PC-3 (cell line): Measurements from ENCODE around the gene PPP1R27. TPM values are rescaled to one million over a fixed set of nuclear protein-coding genes. Genes with fewer than 3 reads are reported as not detected.

Source experiments
- ATAC-seq: fragments of 200-7000 bp; cut with Tn5 transposase; 2 replicates; pipeline ENCODE4 v1.9.1; 2020; ENCODE audit warnings: mild to moderate bottlenecking, moderate library complexity
- BruUV-seq: library from RNA; stranded (reverse); fragments of 400-500 nt; replicated peaks from 2 replicates; lab custom pipeline; 2021; lab: Mats Ljungman, UMichigan
- CTCF ChIA-PET: fragments of 300-600 bp; sonication (Branson Sonifier 250); formaldehyde crosslinking; loops from one replicate; lab custom pipeline; 2022; ENCODE audit warnings: antibody characterized with exemption; lab: Charles Lee
- POLR2A ChIA-PET: fragments of 300-600 bp; sonication (Branson Sonifier 250); formaldehyde crosslinking; loops from one replicate; lab custom pipeline; 2022; ENCODE audit warnings: antibody characterized with exemption; ENCODE audit not compliant: unreplicated experiment; lab: Charles Lee
- DNase-seq: peaks from one replicate; pipeline ENCODE4 v3.0.0-alpha.2; 2015
- H2AFZ ChIP-seq: fragments of 300-600 bp; sonication (generic); 2 replicates; pipeline ENCODE4 v1.6.0; 2016; ENCODE audit warnings: antibody characterized with exemption, low read length
- H3F3A ChIP-seq: fragments of 300-600 bp; sonication (generic); one replicate; pipeline ENCODE4 v1.6.0; 2017; ENCODE audit warnings: antibody characterized with exemption, low read length, control low read depth, mild to moderate bottlenecking; ENCODE audit not compliant: unreplicated experiment
- H3K27ac ChIP-seq: fragments of 300-600 bp; sonication (generic); 2 replicates; pipeline ENCODE4 v1.5.1; 2016; ENCODE audit warnings: mild to moderate bottlenecking, low read length
- H3K27me3 ChIP-seq: fragments of 300-600 bp; sonication (generic); 2 replicates; pipeline ENCODE4 v1.6.1; 2016; ENCODE audit warnings: low read length, mixed read lengths
- H3K36me3 ChIP-seq: fragments of 300-600 bp; sonication (generic); 2 replicates; pipeline ENCODE4 v1.6.1; 2016; ENCODE audit warnings: low read depth, mixed run types, low read length, mixed read lengths
- H3K4me1 ChIP-seq: fragments of 300-600 bp; sonication (generic); 2 replicates; pipeline ENCODE4 v1.5.1; 2016; ENCODE audit warnings: low read length; ENCODE audit not compliant: insufficient read depth
- H3K4me2 ChIP-seq: fragments of 300-600 bp; sonication (generic); 2 replicates; pipeline ENCODE4 v1.6.0; 2016; ENCODE audit warnings: low read length
- H3K4me3 ChIP-seq: fragments of 300-600 bp; sonication (generic); 2 replicates; pipeline ENCODE4 v1.5.1; 2016; ENCODE audit warnings: mild to moderate bottlenecking, low read length, mixed read lengths
- H3K79me2 ChIP-seq: fragments of 300-600 bp; sonication (generic); 2 replicates; pipeline ENCODE4 v1.6.1; 2017; ENCODE audit warnings: low read length, mixed read lengths
- H3K9ac ChIP-seq: fragments of 300-600 bp; sonication (generic); 2 replicates; pipeline ENCODE4 v1.6.0; 2016; ENCODE audit warnings: mild to moderate bottlenecking, low read length
- H3K9me2 ChIP-seq: fragments of 300-600 bp; sonication (generic); replicated peaks from 2 replicates; pipeline ENCODE4 v1.6.1; 2016; ENCODE audit warnings: mixed run types, low read length, mixed read lengths
- H3K9me3 ChIP-seq: fragments of 300-600 bp; sonication (generic); 2 replicates; pipeline ENCODE4 v1.6.1; 2016; ENCODE audit warnings: low read length, mixed read lengths
- H4K20me1 ChIP-seq: fragments of 300-600 bp; sonication (generic); 2 replicates; pipeline ENCODE4 v1.6.1; 2016; ENCODE audit warnings: low read length, mixed read lengths
- EZH2 ChIP-seq: fragments of 300-600 bp; sonication (generic); IDR thresholded peaks from one replicate; pipeline ENCODE4 v1.6.1; 2017; ENCODE audit warnings: antibody characterized with exemption, mild to moderate bottlenecking, low read length; ENCODE audit not compliant: unreplicated experiment
- EZH2phosphoT487 ChIP-seq: fragments of 300-600 bp; sonication (generic); IDR thresholded peaks from 2 replicates; pipeline ENCODE4 v1.6.1; 2018; ENCODE audit warnings: mild to moderate bottlenecking, antibody characterized with exemption, low read length, borderline replicate concordance
- intact Hi-C: fragments of 100-400 bp; cut with micrococcal nuclease; formaldehyde crosslinking; loops from 2 replicates; pipeline ENCODE4 v1.9.0; 2023
- total RNA-seq: library from RNA; depleted of rRNA; stranded (reverse); fragments of >200 nt; gene quantifications from 2 replicates; pipeline ENCODE4 v1.2.3, GENCODE V29; 2014
- TF ChIP-seq, protein P1 (sequence below): fragments of 300-600 bp; sonication (generic); conservative IDR thresholded peaks from 2 replicates; pipeline ENCODE4 v1.5.1; 2017; ENCODE audit warnings: antibody characterized with exemption, low read depth, mild to moderate bottlenecking, low read length

Gene PPP1R27
- total RNA-seq, 1 experiment from 2014 or later = not detected

DNA sequence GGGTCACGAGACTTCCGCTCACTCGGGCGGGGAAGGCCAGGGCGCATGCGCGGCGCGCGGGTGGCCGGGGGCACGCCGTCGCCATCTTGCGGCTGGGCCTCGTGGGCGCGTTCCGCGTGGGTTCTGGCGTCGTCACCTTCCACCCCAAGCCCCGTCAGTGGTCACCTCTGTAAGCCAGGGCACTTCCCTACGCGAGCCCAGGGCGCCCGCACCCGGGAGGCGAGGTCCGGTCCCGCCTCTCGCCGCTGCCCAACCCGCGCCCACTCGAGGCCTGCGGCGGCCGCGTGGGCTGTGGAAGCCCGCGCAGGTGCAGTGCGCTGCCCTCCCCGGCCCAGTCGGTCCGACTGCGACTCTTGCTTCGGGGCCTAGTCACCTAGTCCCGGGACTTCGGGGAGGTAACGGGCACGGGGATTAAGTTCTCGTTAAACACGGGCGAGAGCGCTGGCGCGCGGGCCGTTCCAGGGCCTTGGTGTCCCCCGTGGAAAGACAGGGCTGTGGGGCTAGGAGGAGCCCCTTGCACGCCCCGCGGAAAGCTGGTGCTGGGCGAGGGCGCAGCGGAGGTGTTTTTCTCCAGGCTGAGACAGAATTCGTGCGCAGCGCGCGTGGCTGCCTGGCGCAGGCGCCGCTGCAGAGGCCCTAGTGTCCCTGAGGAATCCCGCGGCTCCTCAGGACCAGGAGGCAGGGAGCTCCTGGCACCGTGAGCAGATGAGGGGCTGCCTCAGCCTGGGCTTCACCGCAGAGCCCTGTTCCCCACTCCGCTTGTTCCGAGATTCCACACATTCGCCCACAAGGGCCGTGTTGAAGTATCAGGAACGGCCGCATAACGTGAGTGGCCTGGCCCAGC is 36.8 kb upstream of the PPP1R27 start:
- H3K9me2 ChIP-seq = no peaks in the 10 kb centered on the region
- H3F3A ChIP-seq = peaks cover 20% of the 10 kb centered on the region
- H3K4me1 ChIP-seq = peaks cover 51% of the 10 kb centered on the region
- peak overlapping the region; percentile 99 for H3K9ac ChIP-seq
- peaks cover 26% of the 10 kb centered on the region for H3K79me2 ChIP-seq
- peak overlapping the region; percentile 99 for H3K4me2 ChIP-seq
- peak overlapping the region; percentile 96 for H3K27ac ChIP-seq
- H3K27me3 ChIP-seq = no peaks in the 10 kb centered on the region
- 0 out of 2 replicates have a peak, but pooled peaks cover 3% of the 10 kb centered on the region for H3K36me3 ChIP-seq
- peak; percentile 87 for DNase-seq
- H3K4me3 ChIP-seq = peak overlapping the region; percentile 75
- H3K9me3 ChIP-seq = no peaks in the 10 kb centered on the region
- ATAC-seq = no peak
- intact Hi-C loops = loop anchor here (5.0 kb wide), 1 partner anchor 56 kb away; the partner anchor contains the start of gene MAFG
- POLR2A ChIA-PET = interaction anchor here (0.6 kb wide), 1 partner anchor 477 kb away, joined by 3 read pairs; no protein-coding TSS in a partner anchor
- 0 out of 2 replicates have a peak, but pooled peaks cover 6% of the 10 kb centered on the region for H4K20me1 ChIP-seq
- TF ChIP-seq, protein P1, sequence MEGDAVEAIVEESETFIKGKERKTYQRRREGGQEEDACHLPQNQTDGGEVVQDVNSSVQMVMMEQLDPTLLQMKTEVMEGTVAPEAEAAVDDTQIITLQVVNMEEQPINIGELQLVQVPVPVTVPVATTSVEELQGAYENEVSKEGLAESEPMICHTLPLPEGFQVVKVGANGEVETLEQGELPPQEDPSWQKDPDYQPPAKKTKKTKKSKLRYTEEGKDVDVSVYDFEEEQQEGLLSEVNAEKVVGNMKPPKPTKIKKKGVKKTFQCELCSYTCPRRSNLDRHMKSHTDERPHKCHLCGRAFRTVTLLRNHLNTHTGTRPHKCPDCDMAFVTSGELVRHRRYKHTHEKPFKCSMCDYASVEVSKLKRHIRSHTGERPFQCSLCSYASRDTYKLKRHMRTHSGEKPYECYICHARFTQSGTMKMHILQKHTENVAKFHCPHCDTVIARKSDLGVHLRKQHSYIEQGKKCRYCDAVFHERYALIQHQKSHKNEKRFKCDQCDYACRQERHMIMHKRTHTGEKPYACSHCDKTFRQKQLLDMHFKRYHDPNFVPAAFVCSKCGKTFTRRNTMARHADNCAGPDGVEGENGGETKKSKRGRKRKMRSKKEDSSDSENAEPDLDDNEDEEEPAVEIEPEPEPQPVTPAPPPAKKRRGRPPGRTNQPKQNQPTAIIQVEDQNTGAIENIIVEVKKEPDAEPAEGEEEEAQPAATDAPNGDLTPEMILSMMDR = peak; percentile 39; the same call in 1 of the 2 replicates
- TF ChIP-seq EZH2 = no peak
- CTCF ChIA-PET = interaction anchor here (0.5 kb wide), 1 partner anchor 809 kb away, joined by 4 read pairs; no protein-coding TSS in a partner anchor
- BruUV-seq = TSS peak; percentile 16
- peak overlapping the region; percentile 99 for H2AFZ ChIP-seq

DNA sequence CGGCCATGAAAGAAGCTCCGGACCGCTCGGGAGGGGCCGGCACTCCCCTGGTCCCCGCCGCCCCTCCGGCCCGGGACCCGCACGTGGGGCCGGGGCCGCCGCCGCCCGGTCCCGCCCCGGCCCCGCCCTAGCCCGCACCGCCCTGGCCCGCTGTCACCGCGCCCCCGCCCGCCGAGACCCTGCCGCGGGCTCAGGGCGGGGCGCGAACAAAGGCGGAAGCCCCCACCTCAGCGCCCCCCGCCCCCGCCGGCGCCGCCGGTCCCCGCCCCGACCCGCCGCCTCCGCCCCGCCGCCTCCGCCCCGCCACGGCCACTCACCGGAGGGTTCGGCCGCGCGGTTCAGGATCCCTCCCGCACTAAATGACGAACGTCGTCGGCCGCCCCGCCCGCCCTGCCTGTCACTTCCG is 36.1 kb upstream of the PPP1R27 start, which contains the start of gene ARHGDIA:
TSS of gene ARHGDIA (minus strand) at position 357 of the 406 bp plus-strand sequence. CDS start 1,407 bp downstream, outside the sequence.
- POLR2A ChIA-PET = interaction anchor here (0.6 kb wide), 1 partner anchor 476 kb away, joined by 3 read pairs; no protein-coding TSS in a partner anchor
- H3K79me2 ChIP-seq = peaks cover 26% of the 10 kb centered on the region

More for the DNA sequence above, 36.1 kb upstream of the PPP1R27 start, which contains the start of gene ARHGDIA:
- Histone ChIP-seq H2AFZ (peak within 1 kb of the TSS; percentile 99), H3K27me3 (no peaks in the 10 kb centered on the region), H3K36me3 (0 out of 2 replicates have a peak, but pooled peaks cover 6% of the 10 kb centered on the region), H3K4me3 (peak within 1 kb of the TSS; percentile 95), H3K9me3 (no peaks in the 10 kb centered on the region), H4K20me1 (0 out of 2 replicates have a peak, but pooled peaks cover 6% of the 10 kb centered on the region), H3F3A (peaks cover 22% of the 10 kb centered on the region), H3K27ac (peak within 1 kb of the TSS; percentile 96), H3K9me2 (no peaks in the 10 kb centered on the region), H3K4me2 (peak within 1 kb of the TSS; percentile 99), H3K4me1 (peaks cover 52% of the 10 kb centered on the region), H3K9ac (peak within 1 kb of the TSS; percentile 99)
- DNase-seq (no peak), ATAC-seq (peak; percentile 8)
- BruUV-seq = no TSS peak
- TF ChIP-seq EZH2phosphoT487 (no peak), EZH2 (no peak)
- TF ChIP-seq, protein P1 = no peak
- CTCF ChIA-PET = interaction anchor here (0.5 kb wide), 2 partner anchors 19 to 809 kb away, joined by 3 to 4 read pairs; no protein-coding TSS in a partner anchor
- intact Hi-C loops = loop anchor here (5.0 kb wide), 1 partner anchor 56 kb away; the partner anchor contains the start of gene MAFG
